EL (cell line): ENCODE results near the gene RALA.
"Not testable (repeated sequence)": the region's sequence is repeated elsewhere in the genome, so short reads cannot be mapped to it uniquely, and the experiment has no call there.

Source experiments
- DNase-seq: peaks from one replicate; pipeline ENCODE4 v3.0.0-alpha.2; 2016

The RALA gene

DNA sequence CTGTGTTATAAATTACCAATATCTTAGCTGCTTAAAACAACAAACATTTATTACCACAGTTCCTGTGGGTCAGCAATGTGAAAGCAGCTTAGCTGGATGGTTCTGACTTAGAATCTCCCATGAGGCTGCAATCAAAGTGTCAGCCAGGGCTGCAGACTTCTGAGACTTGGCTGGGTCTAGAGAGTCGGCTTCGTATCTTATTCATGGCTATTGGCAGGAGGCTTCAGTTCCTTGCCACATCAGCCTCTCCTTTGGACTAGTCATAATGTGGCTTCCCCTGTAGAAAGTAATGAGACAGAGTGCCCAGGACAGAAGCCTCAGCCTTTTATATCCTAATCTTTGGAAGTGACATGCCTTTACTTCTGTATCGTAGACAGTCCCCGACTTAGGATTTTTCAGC is 27.3 kb downstream of the RALA start:
- DNase-seq = peak; percentile 49

DNA sequence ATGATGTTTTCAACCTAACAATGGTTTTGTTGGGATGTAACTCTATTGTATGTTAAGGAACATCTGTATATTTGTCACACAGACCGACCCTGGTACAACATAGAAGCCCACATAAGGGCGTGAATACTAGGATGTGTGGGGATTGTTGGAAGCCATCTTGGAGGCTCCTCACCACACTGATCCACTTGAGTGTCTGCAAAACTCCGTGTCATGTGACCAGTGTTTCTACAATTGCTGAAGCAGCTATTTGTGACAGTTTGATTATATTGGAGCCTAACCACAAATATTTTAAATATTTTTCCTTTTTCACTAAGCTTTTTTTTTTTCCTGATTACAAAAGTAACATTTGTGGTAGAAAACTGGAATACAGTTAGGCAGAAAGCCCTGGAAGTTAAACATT is 27.9 kb downstream of the RALA start:
- DNase-seq = peak; percentile 66

DNA sequence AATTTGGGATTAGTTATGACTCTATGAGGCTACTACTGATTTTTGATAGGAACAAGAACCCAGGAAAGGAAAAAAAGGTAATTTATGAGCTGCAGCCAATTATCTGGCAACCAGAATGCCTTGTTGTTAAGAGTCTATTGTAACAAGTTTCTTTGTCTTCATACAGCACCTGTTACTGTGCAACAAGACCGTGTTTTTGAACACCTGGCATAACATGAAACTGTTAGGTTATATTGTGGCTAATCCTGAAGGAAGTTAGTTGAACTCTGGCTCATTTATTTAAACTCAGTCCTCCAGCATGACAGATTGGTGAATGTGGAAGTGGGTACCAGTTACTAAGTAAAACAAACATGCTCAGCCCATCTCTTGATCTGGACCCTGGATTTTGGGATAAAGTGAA is 33.0 kb downstream of the RALA start:
- no peak for DNase-seq

DNA sequence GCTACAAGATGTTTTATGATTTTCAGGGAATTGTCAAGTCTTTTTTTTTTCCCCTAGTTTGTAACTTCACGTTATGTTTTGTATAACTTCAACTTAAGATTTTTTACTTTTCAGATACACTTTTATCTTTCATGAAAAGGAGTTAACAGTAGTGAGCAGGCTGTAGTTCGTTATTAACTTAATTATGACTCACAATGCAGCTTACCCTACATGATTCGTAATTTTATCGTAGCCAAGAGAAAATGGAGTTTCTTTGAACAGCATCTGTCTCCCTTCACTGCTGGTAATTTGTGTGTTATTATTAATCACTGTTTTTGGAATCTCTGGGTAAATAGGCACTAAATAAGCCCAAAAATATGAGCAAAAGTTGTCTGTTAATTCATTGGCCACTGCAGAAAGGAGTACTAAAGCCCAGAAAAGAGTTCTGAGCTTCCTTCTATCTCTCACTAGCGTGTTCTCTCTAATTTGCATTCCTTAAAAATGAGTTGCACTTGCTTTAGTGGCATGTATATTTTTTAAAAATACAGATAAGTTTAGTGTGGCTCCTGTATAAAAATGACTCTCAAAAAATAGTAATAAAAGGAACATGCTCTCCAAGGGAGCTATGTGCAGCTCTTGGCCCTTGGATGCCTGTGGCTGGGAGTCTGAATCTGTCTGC is 36.1 kb downstream of the RALA start:
- DNase-seq = peak; percentile 43

DNA sequence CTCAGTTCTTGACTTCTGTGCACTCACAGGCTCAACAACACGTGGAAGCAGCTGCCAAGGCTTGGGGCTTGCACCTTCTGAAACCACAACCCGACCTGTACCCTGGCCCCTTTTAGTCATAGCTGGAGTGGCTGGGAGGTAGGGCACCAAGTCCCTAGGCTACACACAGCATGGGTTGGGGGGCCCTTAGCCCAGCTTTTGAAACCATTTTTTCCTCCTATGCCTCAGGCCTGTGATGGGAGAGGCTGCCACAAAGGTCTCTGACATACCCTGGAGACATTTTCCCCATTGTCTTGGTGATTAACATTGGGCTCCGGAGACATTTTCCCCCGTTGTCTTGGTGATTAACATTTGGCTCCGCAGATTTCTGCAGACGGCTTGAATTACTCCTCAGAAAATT is 38.6 kb downstream of the RALA start:
- no peak for DNase-seq

DNA sequence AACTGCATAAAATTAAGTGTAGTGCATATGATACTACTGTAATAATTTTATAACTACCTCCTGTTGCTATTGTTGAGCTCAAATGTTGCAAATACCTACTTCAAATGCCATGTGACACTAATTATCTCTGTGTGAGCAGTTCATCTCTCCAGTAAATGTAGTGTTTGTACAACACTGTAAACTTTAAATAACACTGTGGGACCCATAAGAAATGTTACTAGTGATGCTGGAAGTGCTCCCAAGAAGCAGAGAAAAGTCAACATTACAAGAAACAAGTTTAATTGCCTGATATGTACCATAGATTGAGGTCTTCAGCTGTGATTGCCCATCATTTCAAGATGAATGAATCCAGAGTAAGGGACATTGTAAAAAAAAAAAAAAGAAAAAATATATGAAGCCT is 39.9 kb downstream of the RALA start:
- no peak for DNase-seq

DNA sequence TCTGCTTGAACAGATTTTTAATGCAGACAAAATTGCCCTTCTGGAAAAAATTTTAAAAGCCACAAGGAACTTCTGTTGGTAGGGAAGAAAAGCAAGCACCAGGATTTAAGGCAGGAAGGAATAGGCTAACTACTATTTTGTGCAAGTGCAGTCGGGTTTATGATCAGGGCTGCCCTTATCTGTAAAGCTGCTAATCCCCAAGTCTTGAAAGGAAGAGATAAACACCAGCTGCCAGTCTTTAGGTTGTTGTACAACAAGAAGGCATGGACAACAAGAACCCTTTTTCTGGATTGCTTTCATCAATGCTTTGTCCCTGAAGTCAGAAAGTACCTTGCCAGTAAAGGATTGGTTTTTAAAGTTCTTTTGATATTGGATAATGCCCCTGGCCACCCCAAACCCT is 40.7 kb downstream of the RALA start:
- no peak for DNase-seq

DNA sequence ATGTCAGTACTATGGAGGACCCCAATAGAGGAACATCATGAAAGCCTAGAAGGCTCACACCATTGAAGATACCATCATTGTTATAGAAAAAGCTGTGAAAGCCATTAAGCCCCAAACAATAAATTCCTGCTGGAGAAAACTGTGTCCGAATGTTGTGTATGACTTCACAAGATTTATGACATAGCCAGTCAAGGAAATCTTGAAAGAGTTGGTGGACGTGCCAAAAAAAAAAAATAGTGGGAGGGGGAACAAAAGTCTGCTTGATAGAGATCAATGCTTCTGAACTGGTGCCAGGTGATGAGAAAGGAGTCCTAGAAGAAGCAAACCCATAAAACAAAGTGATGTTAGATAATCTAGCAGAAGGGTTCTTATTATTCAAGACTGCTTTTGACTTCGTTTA is 41.2 kb downstream of the RALA start:
- DNase-seq = no peak

DNA sequence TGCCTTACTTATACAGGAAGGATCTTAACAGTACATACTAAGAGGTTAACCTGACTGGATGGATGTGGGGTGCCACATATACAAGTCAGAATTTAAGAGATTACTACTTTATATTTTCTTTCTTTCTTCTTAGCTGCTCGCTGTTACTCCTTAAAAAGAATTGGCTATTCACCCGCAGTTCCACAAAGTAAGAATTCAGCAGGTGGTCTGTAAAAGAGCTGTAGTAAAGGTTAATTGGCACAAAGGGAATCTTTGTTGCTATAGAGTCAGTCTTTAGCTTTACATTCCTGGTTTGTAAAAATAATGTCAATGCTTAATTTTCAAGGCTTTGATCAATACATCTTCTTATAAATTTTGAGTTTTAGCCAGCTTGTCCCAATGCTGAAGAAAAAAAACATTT is 43.2 kb downstream of the RALA start:
- no peak for DNase-seq

DNA sequence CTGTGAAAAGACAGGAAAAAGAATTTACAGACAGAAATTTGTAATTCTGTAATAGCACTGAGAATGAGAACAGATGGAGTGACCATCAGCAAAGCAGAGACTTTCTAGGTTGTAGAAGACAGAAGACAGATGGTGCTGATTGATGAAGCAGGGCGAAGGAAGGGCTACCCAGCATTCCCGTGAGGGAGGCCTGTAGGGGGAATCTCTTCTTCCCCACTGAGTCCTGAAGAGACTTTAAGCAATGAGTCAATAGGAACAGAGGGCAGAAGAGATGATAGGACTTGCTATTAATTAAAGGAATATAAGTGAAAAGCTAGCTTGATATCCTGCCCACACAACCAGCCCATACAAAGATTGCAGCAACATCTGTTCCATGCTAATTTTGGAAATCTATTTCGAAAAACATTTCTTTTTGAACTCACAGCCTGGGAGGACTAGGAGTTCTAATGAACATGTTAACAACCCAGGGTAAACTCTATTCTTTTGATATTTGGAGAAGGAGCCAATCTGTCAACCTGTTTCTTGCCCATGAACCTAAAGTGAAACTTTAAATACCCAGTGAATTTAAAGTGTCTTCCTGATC is 44.1 kb downstream of the RALA start:
- DNase-seq = no peak

DNA sequence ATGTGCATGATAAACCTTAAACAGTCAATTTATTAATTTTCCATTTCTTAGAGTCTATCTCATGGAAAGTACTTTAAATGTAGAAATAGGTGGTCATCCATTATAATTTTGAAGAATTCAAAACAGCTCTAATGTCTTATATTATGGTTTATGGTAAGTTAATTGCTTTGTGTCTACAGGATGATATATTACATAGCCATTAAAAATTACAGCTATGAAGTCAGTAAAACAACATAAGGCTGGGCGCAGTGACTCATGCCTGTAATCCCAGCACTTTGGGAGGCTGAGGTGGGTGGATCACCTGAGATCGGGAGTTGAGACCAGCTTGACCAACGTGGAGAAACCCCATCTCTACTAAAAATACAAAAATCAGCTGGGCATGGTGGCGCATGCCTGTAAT is 44.9 kb downstream of the RALA start:
- not testable (repeated sequence) for DNase-seq

DNA sequence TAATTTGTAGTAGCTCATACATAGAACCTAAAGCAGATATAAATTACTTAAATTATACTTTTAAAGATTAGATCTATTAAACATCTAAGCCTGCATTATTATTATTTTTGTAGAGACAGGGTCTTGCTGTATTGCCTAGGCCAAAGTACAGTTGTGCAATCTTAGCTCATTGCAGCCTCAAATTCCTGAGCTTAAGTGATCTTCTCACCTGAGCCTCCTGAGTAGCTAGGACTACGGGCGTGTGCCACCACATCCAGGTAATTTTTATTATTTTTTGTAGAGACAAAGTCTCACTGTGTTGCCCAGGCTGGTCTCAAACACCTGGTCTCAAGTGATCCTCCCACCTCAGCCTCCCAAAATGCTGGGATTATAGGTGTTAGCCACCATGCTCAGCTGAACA is 46.7 kb downstream of the RALA start:
- DNase-seq = no peak

DNA sequence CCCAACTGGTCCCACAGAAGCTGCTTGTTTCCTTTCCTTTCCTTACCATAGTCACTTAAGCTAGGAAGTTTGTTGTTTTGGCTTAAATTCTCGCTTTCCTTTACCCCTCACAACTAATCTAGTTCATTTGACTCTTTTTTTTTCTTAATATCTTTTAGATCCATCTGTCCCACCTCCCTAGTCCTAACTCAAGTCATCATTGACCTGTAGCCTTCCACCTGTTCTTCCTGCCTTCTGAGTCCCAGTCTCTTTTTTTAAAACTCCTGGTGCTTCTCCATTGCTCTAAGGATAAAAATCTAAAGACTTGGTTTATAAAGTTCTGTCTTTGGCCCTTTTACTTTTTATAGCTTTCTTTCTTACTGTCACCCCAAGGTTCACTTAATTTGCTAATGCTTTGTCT is 47.6 kb downstream of the RALA start:
- no peak for DNase-seq

DNA sequence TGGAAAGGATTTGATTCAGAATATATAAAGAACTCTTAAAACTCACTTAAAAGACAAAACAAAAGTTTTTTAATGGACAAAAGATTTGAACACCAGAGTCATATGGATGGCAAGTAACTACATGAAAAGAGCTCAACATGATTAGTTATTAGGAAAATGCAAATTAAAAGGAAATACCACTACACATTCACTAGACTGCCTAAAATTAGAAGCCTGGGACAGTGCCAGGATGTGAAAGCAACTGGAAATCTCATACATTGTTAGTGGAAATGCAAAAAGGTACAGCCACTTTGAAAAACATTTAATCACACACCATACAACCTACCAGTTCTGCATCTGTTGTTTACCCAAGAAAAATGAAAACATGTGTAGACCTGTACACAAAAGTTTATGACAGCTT is 48.8 kb downstream of the RALA start:
- DNase-seq = no peak

DNA sequence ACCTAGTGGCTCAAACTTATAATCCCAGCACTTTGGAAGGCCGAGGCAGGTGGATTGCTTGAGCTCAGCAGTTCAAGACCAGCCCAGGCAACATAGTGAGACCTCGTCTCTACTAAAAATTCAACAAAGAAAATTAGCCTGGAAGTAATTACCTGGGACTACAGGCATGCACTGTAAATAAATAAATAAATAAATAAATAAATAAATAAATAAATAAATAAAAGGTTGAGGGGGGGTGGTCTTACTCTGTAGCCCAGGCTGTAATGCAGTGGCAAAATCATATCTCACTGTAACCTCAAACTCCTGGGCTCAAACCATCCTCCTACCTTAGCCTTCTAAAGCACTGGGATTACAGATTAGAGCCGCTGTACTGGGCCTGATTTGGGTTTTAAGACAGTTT is 50.5 kb downstream of the RALA start:
- no peak for DNase-seq

DNA sequence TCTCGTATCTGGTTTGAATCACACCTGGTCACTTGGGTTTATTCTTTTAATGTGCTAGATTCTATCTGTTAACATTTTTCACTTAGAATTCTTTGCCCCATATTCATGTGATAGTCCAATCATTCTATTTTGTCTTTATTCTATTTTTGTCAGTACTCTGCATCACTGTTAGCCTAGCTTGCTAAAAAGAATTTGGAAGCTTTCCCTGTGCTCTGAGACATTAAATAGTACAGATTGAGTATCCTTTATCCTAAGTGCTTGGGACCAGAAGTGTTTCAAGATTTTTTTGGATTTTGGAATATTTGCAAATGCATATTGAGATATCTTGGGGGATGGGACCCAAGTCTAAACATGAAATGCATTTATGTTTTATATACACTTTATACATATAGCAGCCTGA is 51.0 kb downstream of the RALA start:
- DNase-seq = no peak

DNA sequence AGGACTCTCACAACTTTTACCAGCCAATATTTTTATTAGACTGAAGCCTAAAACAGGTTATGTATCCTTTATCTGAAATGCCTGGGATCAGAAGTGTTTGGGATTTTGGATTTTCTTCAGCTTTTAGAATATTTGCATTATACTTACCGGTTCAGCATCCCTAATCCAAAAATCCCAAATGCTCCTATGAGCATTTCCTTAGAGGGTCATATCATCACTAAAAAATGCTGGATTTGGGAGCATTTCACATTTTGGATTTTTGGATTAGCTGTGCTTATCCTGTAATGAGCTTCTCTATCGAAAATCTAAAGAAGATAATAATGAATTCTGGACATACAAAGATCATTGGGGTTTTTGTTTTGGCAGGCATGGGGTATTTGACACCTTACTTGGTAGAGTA is 53.0 kb downstream of the RALA start:
- no peak for DNase-seq

DNA sequence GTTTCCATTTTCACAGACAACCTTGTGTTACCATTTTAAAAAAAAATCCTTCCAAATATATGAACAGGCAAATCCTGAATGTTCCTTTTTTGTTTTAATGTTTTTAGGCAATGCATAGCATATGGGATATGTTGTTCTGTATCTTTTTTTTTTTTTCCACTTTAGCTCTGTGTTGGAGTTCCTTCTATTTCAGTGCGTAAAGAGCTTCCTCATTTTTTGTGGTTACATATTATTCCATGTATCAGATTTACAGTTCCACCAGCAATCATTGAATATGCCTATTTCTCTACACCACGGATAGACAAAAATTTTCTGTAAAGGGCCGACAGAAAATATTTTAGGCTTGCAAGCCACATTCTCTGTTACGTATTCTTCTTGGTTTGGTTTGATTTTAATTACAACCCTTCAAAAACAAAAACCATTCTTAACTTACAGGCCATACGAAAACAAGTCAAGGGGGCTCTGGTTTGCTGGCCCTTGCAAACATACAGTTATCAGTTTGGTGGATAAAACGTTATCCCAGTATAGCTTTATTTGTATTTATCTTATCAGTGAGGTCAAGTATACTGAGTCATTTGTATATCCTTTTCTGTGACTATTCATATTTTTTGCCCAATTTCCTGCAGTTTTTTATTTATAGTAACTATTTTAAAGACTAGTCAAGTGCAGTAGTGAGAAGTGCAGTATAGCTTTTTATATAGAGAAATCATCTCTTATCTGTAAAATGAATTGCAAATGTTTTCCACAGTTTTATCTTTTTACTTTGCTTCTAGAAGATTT is 55.7 kb downstream of the RALA start:
- no peak for DNase-seq

DNA sequence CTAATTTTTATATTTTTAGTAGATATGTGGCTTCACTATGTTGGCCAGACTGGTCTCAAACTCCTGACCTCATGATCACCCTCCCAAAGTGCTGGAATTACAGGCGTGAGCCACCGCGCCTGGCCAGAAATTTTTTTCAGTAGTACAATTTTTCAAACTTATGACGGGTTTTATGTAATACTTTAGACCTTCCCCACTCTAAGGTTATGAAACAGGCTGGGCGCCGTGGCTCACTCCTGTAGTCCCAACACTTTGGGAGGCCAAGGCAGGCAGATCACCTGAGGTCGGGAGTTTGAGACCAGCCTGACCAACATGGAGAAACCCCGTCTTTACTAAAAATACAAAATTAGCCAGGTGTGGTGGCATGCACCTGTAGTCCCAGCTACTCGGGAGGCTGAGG is 56.5 kb downstream of the RALA start:
- not testable (repeated sequence) for DNase-seq

DNA sequence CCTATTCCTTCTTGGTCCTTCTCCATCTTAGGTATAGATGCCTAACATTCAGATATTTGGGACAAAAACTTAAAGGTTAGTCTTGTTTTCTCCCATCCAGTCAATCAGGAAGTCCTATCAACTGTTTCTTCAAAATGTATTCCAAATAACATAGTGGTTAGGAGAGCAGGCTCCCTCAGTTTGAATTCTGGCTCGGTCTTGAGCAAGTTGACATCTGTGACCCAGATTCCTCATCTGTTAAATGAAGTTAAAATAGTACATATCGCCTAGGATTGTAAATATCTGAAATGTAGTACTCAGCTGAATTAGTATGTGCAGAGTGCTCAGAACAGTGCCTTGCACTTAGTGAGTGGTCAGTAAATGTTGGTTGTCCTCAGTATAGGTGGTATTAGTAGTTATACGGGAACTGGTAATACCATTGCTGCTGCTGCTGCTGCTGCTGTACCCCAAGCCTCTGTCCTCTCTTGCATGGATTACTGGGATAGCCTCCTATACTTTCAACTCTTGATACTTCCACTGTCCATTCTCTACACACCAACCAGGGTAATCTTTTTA is 58.6 kb downstream of the RALA start:
- no peak for DNase-seq

DNA sequence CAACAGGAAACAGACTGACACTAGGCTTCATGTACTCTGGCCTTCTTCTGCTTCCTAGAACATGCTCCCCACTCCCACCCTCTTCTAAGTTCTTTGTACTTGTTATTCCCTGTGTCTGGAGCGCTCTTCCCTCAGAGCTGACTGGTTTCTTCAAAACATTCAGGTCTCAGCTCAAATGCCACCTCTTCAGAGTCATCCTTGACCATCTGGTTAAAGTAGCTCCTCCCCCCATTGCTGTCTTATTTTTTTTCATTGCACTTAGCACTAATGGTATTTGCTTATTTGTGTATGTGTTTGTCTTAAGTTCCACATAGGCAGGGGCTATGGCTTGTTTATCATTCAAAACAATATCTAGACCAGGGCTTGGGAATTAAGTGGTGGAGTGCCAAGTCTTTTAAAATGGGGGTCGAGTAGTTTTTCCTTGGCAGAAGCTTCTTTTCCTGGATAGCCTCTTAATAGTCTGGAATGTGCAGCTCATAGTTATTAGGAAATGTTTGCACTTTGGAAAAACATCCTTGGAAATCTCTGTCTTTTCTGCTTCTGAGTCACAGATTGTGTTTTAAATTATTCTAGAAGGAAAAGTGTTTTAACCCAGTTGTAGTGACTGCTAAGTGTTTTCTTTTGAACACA is 60.0 kb downstream of the RALA start:
- DNase-seq = peak; percentile 64

DNA sequence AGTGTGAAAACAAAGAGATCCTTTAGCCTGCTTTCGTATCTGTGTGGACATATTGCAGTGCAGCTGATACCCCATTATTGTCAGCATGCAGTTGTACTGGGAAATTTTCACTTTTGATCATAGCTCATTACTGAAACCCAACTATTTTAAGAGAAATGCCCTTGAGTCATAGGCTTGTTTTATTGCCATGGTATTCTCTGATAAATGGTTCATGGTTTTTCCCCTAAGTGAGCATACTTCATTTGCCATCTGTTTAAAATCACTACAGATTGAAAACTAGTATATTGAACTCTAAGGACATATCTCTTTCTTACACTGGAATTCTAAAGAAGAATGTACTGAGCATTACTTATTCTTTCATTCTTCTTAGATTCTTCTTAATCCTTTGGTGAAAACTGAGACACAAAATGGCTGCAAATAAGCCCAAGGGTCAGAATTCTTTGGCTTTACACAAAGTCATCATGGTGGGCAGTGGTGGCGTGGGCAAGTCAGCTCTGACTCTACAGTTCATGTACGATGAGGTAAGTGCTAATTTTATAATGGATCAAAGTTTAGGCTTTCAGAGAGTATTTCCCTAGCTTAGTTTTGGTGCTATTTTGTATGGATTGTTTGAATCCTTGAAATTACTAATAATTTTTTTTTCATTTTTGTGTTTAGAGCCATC is 63.0 kb downstream of the RALA start:
- DNase-seq = peak; percentile 47
